Measurements from ENCODE around the gene LCNL1.

The LCNL1 gene

GRCh38 chr9:136970361-136970760 is 12.4 kb upstream of the LCNL1 start:
- peaks cover 27% of the 10 kb centered on the region for H3K27me3 Mint-ChIP-seq
- no peak for DNase-seq
- H3K9me3 Mint-ChIP-seq: no peaks in the 10 kb centered on the region
- no peaks in the 10 kb centered on the region for H3K36me3 Mint-ChIP-seq
- CTCF ChIA-PET: interaction anchor here (0.7 to 1.1 kb wide), 2 partner anchors 11 to 59 kb away, joined by 3 to 4 read pairs; no protein-coding TSS in a partner anchor
- H3K4me3 Mint-ChIP-seq: no peak overlapping the region
- H3K4me1 Mint-ChIP-seq: peaks cover 27% of the 10 kb centered on the region
- H3K27ac Mint-ChIP-seq: no peak overlapping the region

GRCh38 chr9:136971746-136972145 is 11.0 kb upstream of the LCNL1 start:
- Mint-ChIP-seq H3K4me3 (no peak overlapping the region), H3K36me3 (no peaks in the 10 kb centered on the region), H3K27me3 (peaks cover 29% of the 10 kb centered on the region), H3K27ac (no peak overlapping the region), H3K4me1 (peaks cover 26% of the 10 kb centered on the region), H3K9me3 (no peaks in the 10 kb centered on the region)
- CTCF ChIA-PET: no interaction called here
- no peak for DNase-seq

- Mint-ChIP-seq H3K4me1 (peaks cover 26% of the 10 kb centered on the region), H3K27ac (no peak overlapping the region), H3K27me3 (peaks cover 35% of the 10 kb centered on the region), H3K36me3 (no peaks in the 10 kb centered on the region), H3K4me3 (no peak overlapping the region), H3K9me3 (no peaks in the 10 kb centered on the region)
- CTCF ChIA-PET: no interaction called here
- DNase-seq: no peak
Measured at GRCh38 chr9:136972335-136972734, 10.5 kb upstream of the LCNL1 start.

GRCh38 chr9:136972743-136973142 is 10.1 kb upstream of the LCNL1 start:
- H3K9me3 Mint-ChIP-seq: no peaks in the 10 kb centered on the region
- H3K27me3 Mint-ChIP-seq: peaks cover 39% of the 10 kb centered on the region
- no peak overlapping the region for H3K27ac Mint-ChIP-seq
- DNase-seq: no peak
- no peak overlapping the region for H3K4me3 Mint-ChIP-seq
- CTCF ChIA-PET: no interaction called here
- no peaks in the 10 kb centered on the region for H3K36me3 Mint-ChIP-seq
- peaks cover 26% of the 10 kb centered on the region for H3K4me1 Mint-ChIP-seq

- Mint-ChIP-seq H3K27me3 (peaks cover 41% of the 10 kb centered on the region), H3K36me3 (no peaks in the 10 kb centered on the region), H3K27ac (no peak overlapping the region), H3K9me3 (no peaks in the 10 kb centered on the region), H3K4me1 (peaks cover 26% of the 10 kb centered on the region), H3K4me3 (no peak overlapping the region)
- no peak for DNase-seq
- CTCF ChIA-PET: interaction anchor here (1.3 to 3.4 kb wide), 4 partner anchors 15 to 62 kb away, joined by 3 to 25 read pairs (median 4); partner anchors contain the start of gene ABCA2
Measured at GRCh38 chr9:136973618-136974617, 8.9 kb upstream of the LCNL1 start.

- Mint-ChIP-seq H3K9me3 (no peaks in the 10 kb centered on the region), H3K27ac (peak overlapping the region; percentile 73), H3K4me1 (peaks cover 26% of the 10 kb centered on the region), H3K27me3 (peaks cover 46% of the 10 kb centered on the region), H3K4me3 (peak overlapping the region; percentile 58), H3K36me3 (no peaks in the 10 kb centered on the region)
- CTCF ChIA-PET: interaction anchor here (0.7 to 3.4 kb wide), 6 partner anchors 16 to 61 kb away, joined by 3 to 25 read pairs (median 3); partner anchors contain the start of genes ABCA2 and PAXX
- DNase-seq: peak; percentile 45
Measured at GRCh38 chr9:136974817-136975535, 7.8 kb upstream of the LCNL1 start.

GRCh38 chr9:136975644-136976043 is 7.1 kb upstream of the LCNL1 start:
- H3K27ac Mint-ChIP-seq: peak overlapping the region; percentile 73
- H3K9me3 Mint-ChIP-seq: no peaks in the 10 kb centered on the region
- peaks cover 26% of the 10 kb centered on the region for H3K4me1 Mint-ChIP-seq
- CTCF ChIA-PET: interaction anchor here (0.7 to 3.4 kb wide), 7 partner anchors 10 to 60 kb away, joined by 3 to 25 read pairs (median 3); partner anchors contain the start of gene PAXX
- DNase-seq: peak; percentile 59
- no peaks in the 10 kb centered on the region for H3K36me3 Mint-ChIP-seq
- peak overlapping the region; percentile 58 for H3K4me3 Mint-ChIP-seq
- H3K27me3 Mint-ChIP-seq: peaks cover 51% of the 10 kb centered on the region

GRCh38 chr9:136977223-136977622 is 5.6 kb upstream of the LCNL1 start, which contains the start of gene PTGDS:
Gene PTGDS (plus strand): TSS chr9:136977504. CDS start chr9:136977579, 75 bp downstream.
- DNase-seq: no peak

GRCh38 chr9:136977649-136978072 is 5.1 kb upstream of the LCNL1 start:
- no peak overlapping the region for H3K27ac Mint-ChIP-seq
- H3K4me1 Mint-ChIP-seq: peaks cover 26% of the 10 kb centered on the region
- H3K4me3 Mint-ChIP-seq: no peak overlapping the region
- CTCF ChIA-PET: interaction anchor here (1.0 to 2.7 kb wide), 2 partner anchors 52 to 135 kb away, joined by 3 to 7 read pairs; partner anchors contain the start of gene AJM1
- DNase-seq: no peak
- H3K9me3 Mint-ChIP-seq: no peaks in the 10 kb centered on the region
- no peaks in the 10 kb centered on the region for H3K36me3 Mint-ChIP-seq
- peaks cover 70% of the 10 kb centered on the region for H3K27me3 Mint-ChIP-seq

More at GRCh38 chr9:136977223-136977622, 5.6 kb upstream of the LCNL1 start, which contains the start of gene PTGDS:
- H3K4me1 Mint-ChIP-seq: peaks cover 26% of the 10 kb centered on the region
- peak within 1 kb of the TSS; percentile 44 for H3K4me3 Mint-ChIP-seq
- CTCF ChIA-PET: no interaction called here
- H3K27me3 Mint-ChIP-seq: peaks cover 65% of the 10 kb centered on the region
- peak within 1 kb of the TSS; percentile 11 for H3K27ac Mint-ChIP-seq
- no peaks in the 10 kb centered on the region for H3K9me3 Mint-ChIP-seq
- H3K36me3 Mint-ChIP-seq: no peaks in the 10 kb centered on the region

GRCh38 chr9:136978073-136978864 is 4.5 kb upstream of the LCNL1 start:
- Mint-ChIP-seq H3K27me3 (peaks cover 76% of the 10 kb centered on the region), H3K9me3 (no peaks in the 10 kb centered on the region), H3K27ac (no peak overlapping the region), H3K4me1 (peaks cover 26% of the 10 kb centered on the region), H3K36me3 (no peaks in the 10 kb centered on the region), H3K4me3 (no peak overlapping the region)
- CTCF ChIA-PET: interaction anchor here (1.0 to 2.7 kb wide), 2 partner anchors 51 to 136 kb away, joined by 3 to 7 read pairs; partner anchors contain the start of gene AJM1
- peak; percentile 82 for DNase-seq

- Mint-ChIP-seq H3K4me1 (peaks cover 25% of the 10 kb centered on the region), H3K27me3 (peaks cover 78% of the 10 kb centered on the region), H3K36me3 (no peaks in the 10 kb centered on the region), H3K4me3 (no peak overlapping the region), H3K27ac (no peak overlapping the region), H3K9me3 (no peaks in the 10 kb centered on the region)
- no peak for DNase-seq
- CTCF ChIA-PET: interaction anchor here (2.7 kb wide), 1 partner anchor 50 kb away, joined by 7 read pairs; no protein-coding TSS in a partner anchor
Measured at GRCh38 chr9:136978865-136979544, 3.8 kb upstream of the LCNL1 start.

GRCh38 chr9:136979769-136980587 is 2.8 kb upstream of the LCNL1 start:
- Mint-ChIP-seq H3K4me1 (peaks cover 15% of the 10 kb centered on the region), H3K27ac (no peak overlapping the region), H3K36me3 (no peaks in the 10 kb centered on the region), H3K9me3 (no peaks in the 10 kb centered on the region), H3K27me3 (peaks cover 86% of the 10 kb centered on the region), H3K4me3 (no peak overlapping the region)
- DNase-seq: no peak
- CTCF ChIA-PET: interaction anchor here (2.7 kb wide), 1 partner anchor 49 kb away, joined by 7 read pairs; no protein-coding TSS in a partner anchor
